Panc1 (cell line): ENCODE data around the gene CD3D. TPM values are rescaled to one million over a fixed set of nuclear protein-coding genes. Genes with fewer than 3 reads are reported as not detected.

ENCODE experiments used
- ATAC-seq: fragments of 200-7000 bp; cut with Tn5 transposase; 2 replicates; pipeline ENCODE4 v1.9.1; 2020; ENCODE audit warnings: mild to moderate bottlenecking, moderate library complexity
- BruUV-seq: library from RNA; stranded (reverse); fragments of 400-500 nt; replicated peaks from 2 replicates; lab custom pipeline; 2021; lab: Mats Ljungman, UMichigan
- CTCF ChIA-PET: fragments of 300-600 bp; sonication (Branson Sonifier 250); formaldehyde crosslinking; loops from one replicate; lab custom pipeline; 2022; ENCODE audit warnings: antibody characterized with exemption; lab: Charles Lee
- POLR2A ChIA-PET: fragments of 300-600 bp; sonication (Branson Sonifier 250); formaldehyde crosslinking; loops from one replicate; lab custom pipeline; 2022; ENCODE audit warnings: antibody characterized with exemption; lab: Charles Lee
- DNase-seq: peaks from one replicate; pipeline ENCODE4 v3.0.0-alpha.2; 2010; ENCODE audit warnings: low read depth, low spot score
- H3K27ac ChIP-seq: 2 replicates; pipeline ENCODE4 v1.5.1; 2011; ENCODE audit warnings: mild to moderate bottlenecking, low read length, inconsistent platforms
- H3K27me3 ChIP-seq: fragments of 200-500 bp; sonication (Bioruptor generic); 2 replicates; pipeline ENCODE4 v1.6.0; 2014; ENCODE audit warnings: low read length, inconsistent platforms; ENCODE audit not compliant: control insufficient read depth, insufficient read depth
- H3K36me3 ChIP-seq: fragments of 200-500 bp; sonication (Bioruptor generic); 2 replicates; pipeline ENCODE4 v1.5.1; 2014; ENCODE audit warnings: inconsistent platforms, mild to moderate bottlenecking, low read length, moderate library complexity; ENCODE audit not compliant: control insufficient read depth, insufficient read depth
- H3K4me1 ChIP-seq: 2 replicates; pipeline ENCODE4 v1.5.1; 2011; ENCODE audit warnings: inconsistent platforms, mild to moderate bottlenecking, low read length, moderate library complexity; ENCODE audit not compliant: control insufficient read depth, insufficient read depth
- H3K4me3 ChIP-seq, 2 experiments: 2 replicates each; pipeline ENCODE4 v1.5.1; 2011 to 2012; ENCODE audit warnings: low read depth in 2 of 2, low read length in 2 of 2, mild to moderate bottlenecking in 2 of 2, inconsistent platforms in 1 of 2, moderate library complexity in 1 of 2
- H3K9me3 ChIP-seq: fragments of 200-500 bp; sonication (Bioruptor generic); 2 replicates; pipeline ENCODE4 v1.5.1; 2014; ENCODE audit warnings: low read depth, mild to moderate bottlenecking, inconsistent platforms, low read length, moderate library complexity; ENCODE audit not compliant: control insufficient read depth, insufficient read depth
- POLR2AphosphoS5 ChIP-seq: IDR thresholded peaks from 2 replicates; pipeline ENCODE4 v1.6.1; 2012; ENCODE audit warnings: mild to moderate bottlenecking, low read depth, low read length, moderate library complexity
- SIN3A ChIP-seq: IDR thresholded peaks from 2 replicates; pipeline ENCODE4 v1.6.1; 2012; ENCODE audit warnings: low read depth, mild to moderate bottlenecking, low read length, moderate library complexity, borderline replicate concordance; ENCODE audit not compliant: insufficient read depth
- TCF7L2 ChIP-seq: IDR thresholded peaks from 2 replicates; pipeline ENCODE4 v1.6.1; 2011; ENCODE audit warnings: mild to moderate bottlenecking, low read depth, low read length, inconsistent platforms
- in situ Hi-C: cut with HindIII; loops from 2 replicates; pipeline ENCODE4 v1.10.0; 2016; ENCODE audit warnings: low sequenced_read_pairs, low pct_unique_long_range_greater_than_20kb
- intact Hi-C: fragments of 100-400 bp; cut with micrococcal nuclease; formaldehyde crosslinking; loops from one replicate; pipeline ENCODE4 v1.10.0; 2022; ENCODE audit not compliant: unreplicated experiment
- total RNA-seq: library from RNA; stranded (reverse); gene quantifications from one replicate; pipeline ENCODE4 v1.2.1, GENCODE V29; 2021; ENCODE audit not compliant: unreplicated experiment
- TF ChIP-seq, protein P1 (sequence below), 2 experiments: IDR thresholded peaks; 2 replicates each; pipeline ENCODE4 v1.6.1; 2011 to 2012; ENCODE audit warnings: low read depth in 2 of 2, control low read depth in 1 of 2, low read length in 1 of 2, mild to moderate bottlenecking in 1 of 2, moderate library complexity in 1 of 2; ENCODE audit not compliant: insufficient read depth in 1 of 2
- TF ChIP-seq, protein P2 (sequence below): fragments of 450-650 bp; IDR thresholded peaks from 2 replicates; pipeline ENCODE4 v1.5.1; 2017; ENCODE audit warnings: mild to moderate bottlenecking

The CD3D gene
- total RNA-seq, 1 experiment from 2014 or later, result 0.39 TPM

DNA sequence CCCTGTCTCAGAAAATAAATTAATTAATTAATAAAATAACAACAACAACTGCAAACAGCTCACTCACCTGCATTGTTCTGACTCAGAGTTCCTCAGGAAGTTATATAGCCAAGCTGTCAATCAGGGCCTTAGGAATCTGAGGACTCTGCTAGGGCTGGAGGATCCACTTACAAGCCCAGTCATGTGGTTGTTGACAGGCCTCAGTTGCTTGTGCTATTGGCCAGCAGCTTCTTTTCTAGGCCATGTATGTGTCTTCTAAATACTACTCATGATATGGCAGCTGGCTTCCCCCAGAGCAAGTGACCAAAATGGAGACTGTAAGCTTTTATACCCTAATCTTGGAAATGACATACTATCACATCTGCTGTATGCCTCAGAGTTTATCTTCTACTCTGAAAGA is 38.1 kb upstream of the CD3D start:
- Histone ChIP-seq H3K4me1 (no peaks in the 10 kb centered on the region), H3K36me3 (peaks cover 45% of the 10 kb centered on the region), H3K27ac (no peak overlapping the region), H3K27me3 (no peaks in the 10 kb centered on the region), H3K9me3 (no peaks in the 10 kb centered on the region), H3K4me3 (no peak overlapping the region)
- ATAC-seq (no peak), DNase-seq (no peak)
- TF ChIP-seq SIN3A, result no peak
- no peak for TF ChIP-seq TCF7L2
- TF ChIP-seq, protein P1, sequence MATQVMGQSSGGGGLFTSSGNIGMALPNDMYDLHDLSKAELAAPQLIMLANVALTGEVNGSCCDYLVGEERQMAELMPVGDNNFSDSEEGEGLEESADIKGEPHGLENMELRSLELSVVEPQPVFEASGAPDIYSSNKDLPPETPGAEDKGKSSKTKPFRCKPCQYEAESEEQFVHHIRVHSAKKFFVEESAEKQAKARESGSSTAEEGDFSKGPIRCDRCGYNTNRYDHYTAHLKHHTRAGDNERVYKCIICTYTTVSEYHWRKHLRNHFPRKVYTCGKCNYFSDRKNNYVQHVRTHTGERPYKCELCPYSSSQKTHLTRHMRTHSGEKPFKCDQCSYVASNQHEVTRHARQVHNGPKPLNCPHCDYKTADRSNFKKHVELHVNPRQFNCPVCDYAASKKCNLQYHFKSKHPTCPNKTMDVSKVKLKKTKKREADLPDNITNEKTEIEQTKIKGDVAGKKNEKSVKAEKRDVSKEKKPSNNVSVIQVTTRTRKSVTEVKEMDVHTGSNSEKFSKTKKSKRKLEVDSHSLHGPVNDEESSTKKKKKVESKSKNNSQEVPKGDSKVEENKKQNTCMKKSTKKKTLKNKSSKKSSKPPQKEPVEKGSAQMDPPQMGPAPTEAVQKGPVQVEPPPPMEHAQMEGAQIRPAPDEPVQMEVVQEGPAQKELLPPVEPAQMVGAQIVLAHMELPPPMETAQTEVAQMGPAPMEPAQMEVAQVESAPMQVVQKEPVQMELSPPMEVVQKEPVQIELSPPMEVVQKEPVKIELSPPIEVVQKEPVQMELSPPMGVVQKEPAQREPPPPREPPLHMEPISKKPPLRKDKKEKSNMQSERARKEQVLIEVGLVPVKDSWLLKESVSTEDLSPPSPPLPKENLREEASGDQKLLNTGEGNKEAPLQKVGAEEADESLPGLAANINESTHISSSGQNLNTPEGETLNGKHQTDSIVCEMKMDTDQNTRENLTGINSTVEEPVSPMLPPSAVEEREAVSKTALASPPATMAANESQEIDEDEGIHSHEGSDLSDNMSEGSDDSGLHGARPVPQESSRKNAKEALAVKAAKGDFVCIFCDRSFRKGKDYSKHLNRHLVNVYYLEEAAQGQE (IDR thresholded peaks at IDR 0.05; ENCODE audit: insufficient read depth in 1 of 2, low read depth in 2 of 2, low read length in 1 of 2), result no peak
- TF ChIP-seq, protein P2, sequence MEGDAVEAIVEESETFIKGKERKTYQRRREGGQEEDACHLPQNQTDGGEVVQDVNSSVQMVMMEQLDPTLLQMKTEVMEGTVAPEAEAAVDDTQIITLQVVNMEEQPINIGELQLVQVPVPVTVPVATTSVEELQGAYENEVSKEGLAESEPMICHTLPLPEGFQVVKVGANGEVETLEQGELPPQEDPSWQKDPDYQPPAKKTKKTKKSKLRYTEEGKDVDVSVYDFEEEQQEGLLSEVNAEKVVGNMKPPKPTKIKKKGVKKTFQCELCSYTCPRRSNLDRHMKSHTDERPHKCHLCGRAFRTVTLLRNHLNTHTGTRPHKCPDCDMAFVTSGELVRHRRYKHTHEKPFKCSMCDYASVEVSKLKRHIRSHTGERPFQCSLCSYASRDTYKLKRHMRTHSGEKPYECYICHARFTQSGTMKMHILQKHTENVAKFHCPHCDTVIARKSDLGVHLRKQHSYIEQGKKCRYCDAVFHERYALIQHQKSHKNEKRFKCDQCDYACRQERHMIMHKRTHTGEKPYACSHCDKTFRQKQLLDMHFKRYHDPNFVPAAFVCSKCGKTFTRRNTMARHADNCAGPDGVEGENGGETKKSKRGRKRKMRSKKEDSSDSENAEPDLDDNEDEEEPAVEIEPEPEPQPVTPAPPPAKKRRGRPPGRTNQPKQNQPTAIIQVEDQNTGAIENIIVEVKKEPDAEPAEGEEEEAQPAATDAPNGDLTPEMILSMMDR, result no peak
- no peak for TF ChIP-seq POLR2AphosphoS5
- POLR2A ChIA-PET, result interaction anchor here (0.6 kb wide), 1 partner anchor 159 kb away, joined by 3 read pairs; no protein-coding TSS in a partner anchor
- intact Hi-C loops, result no loop called here
- BruUV-seq, result no TSS peak
- CTCF ChIA-PET, result no interaction called here
- in situ Hi-C loops, result no loop called here

DNA sequence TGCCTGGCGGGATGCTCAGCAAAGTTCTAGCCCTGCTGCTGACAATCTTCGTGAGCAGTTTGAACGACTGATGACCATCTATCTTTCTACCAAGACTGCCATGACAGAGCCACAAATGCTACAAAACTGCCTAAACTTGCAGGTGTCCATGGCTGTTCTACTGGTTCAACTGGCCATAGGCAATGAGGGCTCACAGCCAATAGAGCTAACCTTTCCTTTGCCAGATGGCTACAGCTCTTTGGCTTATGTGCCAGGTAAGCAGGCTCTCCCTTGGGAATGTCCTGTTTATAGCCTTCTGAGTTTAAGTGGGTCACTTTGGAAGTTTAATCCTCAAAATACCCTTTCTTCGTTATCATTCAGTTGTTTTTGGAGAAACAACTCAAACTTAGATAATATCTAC is 37.0 kb upstream of the CD3D start:
- intact Hi-C loops, result no loop called here
- CTCF ChIA-PET, result interaction anchor here (0.7 kb wide), 1 partner anchor 907 kb away, joined by 7 read pairs; no protein-coding TSS in a partner anchor
- BruUV-seq, result no TSS peak

More for the DNA sequence above, 37.0 kb upstream of the CD3D start:
- TF ChIP-seq, protein P2, result no peak
- TF ChIP-seq, protein P1 (IDR thresholded peaks at IDR 0.05; ENCODE audit: insufficient read depth in 1 of 2, low read depth in 2 of 2, low read length in 1 of 2), result no peak
- Histone ChIP-seq H3K27ac (no peak overlapping the region), H3K9me3 (no peaks in the 10 kb centered on the region), H3K27me3 (no peaks in the 10 kb centered on the region), H3K36me3 (peaks cover 35% of the 10 kb centered on the region), H3K4me1 (no peaks in the 10 kb centered on the region), H3K4me3 (no peak overlapping the region)
- DNase-seq (no peak), ATAC-seq (no peak)
- POLR2A ChIA-PET, result no interaction called here
- in situ Hi-C loops, result no loop called here
